ENCODE data around the gene PTPRN2.
"Not testable (repeated sequence)": the region's sequence is repeated elsewhere in the genome, so short reads cannot be mapped to it uniquely, and the experiment has no call there.

PTPRN2 gene

DNA sequence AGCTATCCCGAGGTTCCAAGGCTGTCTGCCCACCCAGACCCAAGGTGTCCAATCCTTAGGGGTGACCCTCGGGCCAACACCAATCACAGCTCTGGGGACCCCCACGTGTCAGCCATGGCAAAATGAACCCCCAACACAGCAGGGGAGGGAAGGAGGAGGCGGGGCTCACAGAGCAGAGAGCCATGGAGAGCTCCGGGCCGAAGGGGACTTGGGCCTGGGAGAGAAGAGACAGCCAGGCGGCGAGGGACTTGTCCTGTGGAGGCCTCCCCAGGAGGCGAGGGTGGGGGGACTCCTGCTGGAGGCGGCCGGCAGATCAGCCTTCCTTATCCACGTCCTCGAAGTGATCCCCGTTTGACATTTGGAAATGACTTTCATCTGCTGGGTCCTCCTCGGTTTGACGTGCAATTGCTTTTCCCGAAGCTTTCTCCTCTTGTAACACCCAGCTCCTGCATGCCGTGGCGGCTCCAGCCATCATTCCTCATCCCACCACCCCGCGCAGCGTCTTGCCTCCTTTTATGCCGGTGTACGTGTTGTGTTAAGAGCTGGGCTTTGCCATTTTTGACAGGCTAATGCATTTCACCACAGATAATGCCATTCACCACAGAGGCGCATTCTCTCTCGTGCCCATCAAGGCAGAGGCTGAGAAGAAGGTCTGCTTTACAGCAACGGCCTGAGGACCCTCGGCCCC, 913.5 kb downstream of the PTPRN2 start:
- DNase-seq, result no peak

DNA sequence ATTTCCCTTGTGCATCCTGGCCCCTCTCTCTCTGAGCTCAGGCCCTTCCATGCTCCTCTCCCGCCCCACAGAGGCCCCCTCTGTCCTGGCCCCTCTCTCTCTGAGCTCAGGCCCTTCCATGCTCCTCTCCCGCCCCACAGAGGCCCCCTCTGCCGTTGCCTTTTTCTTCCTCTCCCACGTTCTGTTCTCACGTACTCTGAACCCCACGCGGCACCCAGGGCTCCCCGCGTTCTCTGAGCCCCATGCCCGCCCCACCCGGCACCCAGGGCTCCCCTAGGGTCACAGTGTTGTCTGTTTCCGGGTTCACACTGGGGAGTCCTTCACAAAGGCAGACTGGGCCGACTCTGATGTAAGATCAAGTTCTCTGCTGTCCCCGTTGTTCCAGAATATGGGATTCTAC, 914.0 kb downstream of the PTPRN2 start:
- no peak for DNase-seq

DNA sequence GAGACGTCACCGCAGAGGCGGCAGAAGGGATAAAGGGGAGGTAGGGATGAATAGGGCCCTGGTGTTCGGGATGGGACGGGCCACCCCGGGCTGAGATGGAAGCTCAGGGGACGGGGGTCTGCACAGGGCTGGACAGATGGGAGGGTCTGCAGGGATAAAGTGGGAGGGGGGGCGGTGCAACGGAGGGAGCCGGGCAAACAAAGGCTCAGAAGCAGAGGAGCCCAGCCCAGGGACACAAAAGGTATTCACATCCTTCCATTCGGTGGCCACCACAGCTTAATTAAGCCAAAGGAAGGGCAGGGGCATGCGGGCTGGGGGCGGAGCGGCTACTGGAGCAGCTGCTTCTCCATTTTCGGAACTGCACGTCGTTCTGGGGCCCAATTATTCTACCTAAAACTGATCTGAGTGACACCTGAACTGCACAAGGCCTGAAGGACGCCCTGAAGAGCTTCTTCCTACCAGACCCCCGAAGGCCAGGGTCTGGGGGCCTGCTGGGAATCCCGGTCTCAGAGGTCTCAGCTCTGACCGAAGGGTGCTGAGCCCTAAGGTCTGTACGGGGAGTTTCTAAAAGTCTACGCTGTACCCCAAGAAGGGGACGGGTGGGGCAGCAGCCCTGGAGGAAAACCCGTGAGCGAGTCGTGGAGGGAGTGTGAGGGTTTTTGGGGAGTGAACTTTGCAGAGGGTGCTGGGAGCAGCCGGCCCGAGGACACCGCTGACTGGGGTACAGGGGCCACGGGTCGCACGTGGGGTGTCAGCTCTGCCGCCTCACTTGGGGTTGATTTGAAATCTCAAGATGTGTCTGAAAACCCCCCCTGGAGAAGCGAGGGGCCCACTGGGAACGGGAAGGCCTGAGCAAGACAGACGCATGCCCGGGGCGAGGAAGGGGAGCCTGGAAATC, 916.0 kb downstream of the PTPRN2 start:
- DNase-seq, result no peak

DNA sequence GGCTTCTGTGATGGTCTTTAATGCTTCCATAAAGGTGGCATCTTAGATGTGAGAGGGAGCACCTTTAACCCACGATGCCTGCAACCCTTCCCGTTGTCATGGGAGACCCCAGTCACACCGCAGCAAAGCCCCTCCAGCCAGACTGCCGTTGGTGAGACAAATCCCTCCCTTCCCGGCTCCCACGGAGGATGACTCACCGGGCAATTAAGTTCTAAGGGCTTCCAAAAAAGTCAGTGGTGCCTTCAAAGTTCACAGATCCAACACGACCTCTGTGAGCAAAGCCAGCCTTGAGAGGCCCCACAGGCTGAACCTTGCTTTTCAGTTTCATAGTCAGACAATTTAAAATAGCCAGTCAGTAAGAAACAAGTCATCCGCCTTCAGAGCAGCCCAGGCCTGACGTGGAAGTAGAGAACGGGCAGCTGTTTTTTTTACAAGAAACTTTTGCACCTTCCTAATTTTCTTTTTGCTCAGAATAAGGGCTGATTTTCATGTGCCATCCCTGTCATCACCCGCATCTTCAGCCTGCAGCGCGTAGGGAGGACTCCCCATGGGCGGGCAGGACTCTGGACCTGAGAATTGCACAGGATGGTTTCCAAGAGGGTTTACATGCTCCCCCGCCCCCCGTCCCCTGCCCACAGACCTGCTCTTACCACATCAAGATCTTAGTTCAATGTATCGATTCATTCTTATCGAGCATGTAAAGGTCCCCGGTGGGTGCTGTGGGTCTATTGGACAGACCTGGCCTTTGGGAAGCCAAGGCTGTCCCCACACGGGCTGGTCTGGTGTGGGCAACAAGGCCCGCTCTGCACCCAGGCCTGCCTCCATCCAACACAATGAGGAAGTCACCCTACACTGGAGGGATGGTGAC, 916.9 kb downstream of the PTPRN2 start:
- no peak for DNase-seq

DNA sequence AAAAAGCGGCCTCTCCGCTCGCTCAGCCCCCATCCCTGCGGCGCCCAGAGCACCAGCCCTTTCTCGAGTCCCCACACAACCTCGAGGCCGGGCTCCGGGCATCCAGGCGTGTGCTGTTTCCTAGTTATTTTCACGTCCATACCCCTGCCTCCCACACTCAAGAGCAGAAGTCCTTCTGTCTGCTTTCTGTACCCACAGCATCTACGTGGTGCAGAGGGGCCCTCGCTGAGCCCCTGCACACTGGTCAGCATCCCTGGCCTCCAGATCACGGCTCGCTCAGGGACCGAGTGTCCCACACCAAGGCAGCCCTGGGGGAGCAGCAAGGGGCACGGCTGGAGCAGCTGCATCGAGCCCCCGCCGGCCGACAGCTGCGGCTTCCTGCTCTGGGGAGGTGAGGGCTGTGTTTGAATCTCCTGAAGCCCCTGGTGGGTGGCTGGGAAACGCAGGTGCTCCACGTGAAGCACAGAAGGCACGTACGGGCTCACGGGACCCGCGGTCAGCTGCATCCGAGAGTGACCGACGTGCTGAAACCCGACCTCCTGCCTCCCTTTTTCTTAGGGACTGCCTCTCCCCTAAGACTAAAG, 917.8 kb downstream of the PTPRN2 start:
- DNase-seq, result no peak

DNA sequence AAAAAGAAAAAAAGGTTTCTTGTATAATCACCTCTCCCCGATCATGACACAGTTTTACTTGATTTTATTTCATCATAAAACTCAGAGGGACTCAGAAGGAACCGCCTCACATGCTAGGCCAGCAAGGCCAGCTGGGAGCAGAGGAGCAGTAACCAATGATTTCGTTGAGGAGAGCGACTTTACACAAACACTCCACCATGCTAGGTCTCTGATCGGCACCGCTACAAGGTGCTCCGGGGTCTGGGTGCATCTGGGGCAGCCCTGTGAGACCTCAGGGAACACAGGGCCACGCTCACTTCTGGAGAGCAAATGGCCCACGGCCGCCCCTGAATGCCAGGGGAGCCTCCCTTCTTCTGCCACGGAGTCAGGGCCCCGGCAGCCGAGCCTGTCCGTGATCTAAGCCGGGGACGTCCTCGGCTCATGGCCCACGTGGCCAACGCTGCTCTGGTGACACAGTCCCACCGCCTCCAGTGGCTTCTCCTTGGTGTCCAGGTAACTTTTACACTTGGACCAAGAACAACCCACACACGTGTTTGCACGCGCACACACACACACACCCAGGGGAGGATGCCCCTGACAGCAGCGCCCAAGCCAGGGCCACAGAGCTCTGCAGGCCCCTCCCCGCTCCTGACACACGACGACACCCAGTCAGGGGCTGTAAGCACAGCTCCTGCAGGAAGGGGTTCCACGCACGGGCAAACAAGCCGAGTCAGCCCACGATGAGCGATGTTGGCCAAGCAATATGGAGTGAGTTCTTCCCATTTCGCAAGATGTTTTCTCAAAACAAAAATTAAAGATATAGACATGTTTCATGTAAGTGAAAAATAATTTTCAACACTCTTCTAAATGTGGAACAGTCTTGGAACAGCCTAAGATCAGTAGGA, 918.5 kb downstream of the PTPRN2 start:
- DNase-seq, result no peak

DNA sequence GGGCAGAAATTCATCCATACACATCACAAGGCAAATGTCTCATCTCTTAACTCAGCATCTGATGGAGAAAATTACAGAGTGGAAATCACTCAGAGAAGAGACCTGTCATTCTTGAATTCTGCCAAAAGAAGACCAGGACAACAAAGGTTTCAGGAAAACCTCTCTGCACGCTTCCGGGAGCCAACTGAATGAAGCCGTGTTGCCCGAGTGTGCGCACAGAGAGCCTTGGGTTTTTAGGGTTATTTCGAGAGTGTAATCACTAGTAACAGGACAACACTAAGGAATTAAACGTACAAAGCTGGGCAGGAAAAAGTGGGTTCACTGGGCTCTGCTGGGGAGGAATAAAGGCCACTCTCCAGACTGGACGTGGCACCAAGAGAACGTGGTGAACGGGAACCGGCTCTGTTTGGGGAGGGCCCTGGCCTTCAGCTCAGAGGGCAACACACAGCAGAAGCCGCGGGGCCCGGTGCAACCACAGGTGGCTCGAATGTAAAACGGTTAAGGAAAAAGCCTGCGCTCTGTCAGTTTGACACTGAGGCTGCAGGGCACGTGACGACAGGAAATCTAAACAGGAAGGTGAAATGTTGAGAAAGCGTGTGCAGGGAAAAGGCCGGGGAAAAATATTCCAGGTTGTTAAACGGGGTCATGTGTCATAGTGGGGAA, 919.3 kb downstream of the PTPRN2 start:
- DNase-seq, result no peak

DNA sequence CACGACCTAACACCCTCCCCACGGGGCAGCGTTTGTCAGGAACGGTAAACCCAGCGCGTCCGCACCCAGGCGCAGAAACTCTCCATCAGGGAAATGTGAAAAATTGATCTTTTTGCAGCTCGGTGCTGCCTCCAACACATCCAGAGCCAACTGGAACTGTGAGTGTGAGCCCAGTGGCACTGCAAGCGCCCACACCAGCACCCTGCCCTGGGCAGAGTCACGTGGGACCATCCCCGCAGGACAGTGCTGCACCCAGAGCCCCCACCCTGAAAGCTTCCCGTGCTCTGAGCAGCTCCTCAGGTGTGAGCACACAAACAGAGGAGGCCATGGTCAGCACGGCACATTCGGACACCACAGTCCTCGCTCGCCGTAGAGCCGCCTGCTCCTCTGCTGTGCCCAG, 919.9 kb downstream of the PTPRN2 start:
- DNase-seq, result no peak

DNA sequence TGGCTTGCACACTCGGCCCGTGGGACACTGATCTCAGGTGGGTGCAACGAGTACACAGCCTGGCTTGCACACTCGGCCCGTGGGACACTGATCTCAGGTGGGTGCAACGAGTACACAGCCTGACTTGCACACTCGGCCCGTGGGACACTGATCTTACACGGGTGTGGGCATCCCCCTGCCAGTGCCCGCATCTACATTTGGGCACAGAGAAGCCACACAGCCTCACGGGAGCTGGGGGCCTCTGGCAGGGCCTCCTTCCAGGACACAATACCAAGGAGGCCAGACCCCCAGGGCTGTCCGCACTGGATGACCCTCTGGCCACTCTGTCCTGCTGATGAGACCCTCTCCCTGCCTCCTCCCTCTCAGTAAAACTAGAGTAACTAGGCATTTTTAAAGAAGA, 920.4 kb downstream of the PTPRN2 start:
- no peak for DNase-seq

DNA sequence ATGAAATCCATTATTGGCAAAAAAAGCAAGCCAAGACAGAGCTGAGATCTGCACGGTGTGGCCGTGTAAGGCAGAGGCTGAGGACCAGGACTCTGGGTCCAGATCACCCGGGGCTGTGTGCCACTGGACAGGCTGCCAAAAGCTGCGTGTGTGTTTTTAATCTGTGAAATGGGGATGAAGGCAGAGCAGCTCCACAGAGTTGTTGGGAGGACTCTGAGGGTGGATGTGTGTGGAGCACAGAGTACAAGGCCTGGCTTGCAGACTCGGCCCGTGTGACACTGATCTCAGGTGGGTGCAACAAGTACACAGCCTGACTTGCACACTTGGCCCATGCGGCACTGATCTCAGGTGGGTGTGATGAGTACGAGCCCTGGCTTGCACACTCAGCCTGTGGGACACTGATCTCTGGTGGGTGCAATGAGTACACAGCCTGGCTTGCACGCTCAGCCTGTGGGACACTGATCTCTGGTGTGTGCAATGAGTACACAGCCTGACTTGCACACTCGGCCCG, 921.0 kb downstream of the PTPRN2 start:
- no peak for DNase-seq

DNA sequence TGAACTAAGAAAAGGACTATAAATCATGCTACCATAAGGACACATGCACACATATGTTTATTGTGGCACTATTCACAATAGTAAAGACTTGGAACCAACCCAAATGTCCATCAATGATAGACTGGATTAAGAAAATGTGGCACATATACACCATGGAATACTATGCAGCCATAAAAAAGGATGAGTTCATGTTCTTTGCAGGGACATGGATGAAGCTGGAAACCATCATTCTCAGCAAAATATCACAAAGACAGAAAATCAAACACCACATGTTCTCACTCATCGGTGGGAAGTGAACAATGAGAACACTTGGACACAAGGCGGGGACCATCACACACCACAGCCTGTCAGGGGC, 922.0 kb downstream of the PTPRN2 start:
- not testable (repeated sequence) for DNase-seq

DNA sequence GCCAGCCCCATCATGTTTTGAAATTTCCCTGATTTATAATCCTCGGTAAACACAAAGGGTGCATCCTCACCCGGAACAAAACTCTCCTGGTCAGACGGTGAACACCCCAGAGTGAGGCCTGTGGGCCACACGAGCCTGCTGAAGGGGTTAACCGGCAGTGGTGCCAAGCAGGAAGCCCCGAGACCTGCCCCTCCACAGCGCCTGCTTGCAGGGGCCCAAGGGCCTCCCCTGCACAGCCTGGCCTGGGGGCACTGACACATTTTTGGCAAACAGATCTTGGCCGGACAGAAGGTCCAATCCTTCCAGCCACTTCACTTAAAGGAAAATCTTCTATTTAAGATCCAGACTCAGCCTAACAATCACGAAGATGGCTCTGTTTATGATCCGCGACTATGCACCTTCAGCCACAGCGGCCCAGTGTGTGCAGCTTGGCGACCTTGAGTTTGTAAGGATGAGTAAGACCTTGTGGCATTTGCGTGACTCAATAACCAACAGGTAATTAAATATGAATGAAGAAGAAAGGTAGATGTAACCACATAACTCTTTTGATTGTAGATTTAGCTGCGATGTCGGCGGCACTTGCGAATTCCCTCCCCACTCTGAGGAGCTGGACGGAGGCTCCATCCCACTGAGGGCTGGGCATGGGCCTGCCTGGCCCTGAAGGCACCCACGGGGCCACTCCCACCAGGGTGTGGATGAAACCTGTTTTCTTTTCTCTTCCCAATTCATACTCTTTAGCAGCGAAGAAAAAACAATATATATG, 922.6 kb downstream of the PTPRN2 start:
- DNase-seq, result no peak

DNA sequence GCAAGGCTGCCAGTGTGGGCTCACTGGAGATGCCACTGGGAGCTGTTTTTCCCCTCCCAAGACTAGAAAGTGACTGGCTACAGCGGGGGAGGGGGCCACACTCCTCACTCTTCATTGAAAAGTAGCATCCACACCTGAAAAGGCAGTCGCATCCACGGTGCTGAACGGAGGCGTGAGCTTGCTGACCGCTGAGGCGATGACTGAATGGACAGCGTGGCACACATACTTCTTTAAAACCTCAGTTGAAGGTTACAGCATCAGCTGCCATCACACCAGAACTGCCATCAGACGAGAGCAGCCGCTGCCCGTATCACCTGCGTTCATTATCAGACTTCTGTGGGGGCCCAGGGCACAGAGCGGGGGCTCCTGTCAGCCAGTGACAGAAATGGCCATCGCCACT, 923.6 kb downstream of the PTPRN2 start:
- no peak for DNase-seq

DNA sequence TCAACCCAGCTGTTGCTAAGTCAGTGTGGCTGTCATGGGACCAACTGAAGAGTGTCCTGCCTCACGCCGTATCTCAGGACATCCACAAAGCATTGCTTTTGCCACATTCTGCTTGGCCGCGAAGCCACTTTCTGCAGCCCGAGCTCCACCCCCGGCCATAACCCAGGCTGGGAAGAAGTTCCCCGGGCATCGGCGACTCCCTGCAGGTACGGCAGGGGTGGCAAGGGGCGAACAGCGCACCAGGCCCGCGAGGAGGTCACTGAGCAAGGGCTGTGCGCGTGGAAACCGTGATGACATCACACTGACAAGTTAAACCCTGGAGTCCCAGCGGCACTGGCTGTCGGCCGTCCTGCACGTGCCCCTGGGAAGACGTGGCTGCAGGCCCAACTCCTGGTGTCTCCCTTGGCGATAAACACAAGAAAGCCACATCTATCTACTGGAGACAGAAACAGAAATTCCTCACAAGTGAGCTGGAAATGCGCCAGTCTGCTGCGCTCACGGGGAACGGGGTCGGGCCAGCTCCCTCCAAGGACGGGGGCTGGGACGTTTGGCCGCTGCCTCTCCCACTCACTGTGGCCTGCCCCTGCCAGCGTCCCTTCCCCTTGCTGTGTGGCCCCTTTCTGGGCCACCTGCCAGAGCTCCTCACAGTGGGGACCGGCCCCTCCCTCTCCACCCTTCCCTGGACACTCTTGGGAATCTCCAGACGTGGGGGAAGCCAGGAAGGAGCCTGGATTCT, 924.5 kb downstream of the PTPRN2 start:
- DNase-seq, result no peak

DNA sequence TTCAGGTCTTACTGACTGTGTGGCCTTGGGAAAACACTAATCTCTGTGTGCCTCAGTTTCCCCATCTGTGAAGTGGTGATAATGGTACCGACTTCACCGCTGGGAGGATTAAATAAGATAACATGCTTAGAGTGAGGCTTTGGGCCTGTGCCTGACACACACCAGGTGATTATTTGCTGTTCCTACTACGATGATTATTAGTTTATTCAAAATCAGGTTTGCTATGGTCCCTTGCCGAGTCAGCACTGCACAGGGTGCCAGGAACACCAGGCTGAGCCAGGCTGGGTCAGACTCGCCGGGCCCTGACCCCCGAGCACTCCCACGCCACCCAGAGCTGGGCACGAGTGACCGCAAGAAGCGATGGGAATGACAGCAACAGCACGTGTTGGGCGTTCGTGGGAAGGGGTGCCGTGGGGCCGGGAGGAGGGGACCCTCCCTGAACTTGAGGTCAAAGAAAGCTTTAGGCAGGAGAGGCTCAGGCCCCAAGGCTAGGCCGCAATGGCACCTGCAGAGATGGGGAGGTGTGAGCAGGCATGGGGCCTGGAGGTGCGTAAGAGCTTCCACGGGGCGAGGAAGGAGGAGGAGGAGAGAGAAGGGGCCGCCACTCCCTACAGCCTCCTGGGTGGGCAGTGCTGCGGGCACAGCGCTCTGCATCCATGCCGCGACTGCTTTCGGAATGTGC, 925.4 kb downstream of the PTPRN2 start:
- no peak for DNase-seq

DNA sequence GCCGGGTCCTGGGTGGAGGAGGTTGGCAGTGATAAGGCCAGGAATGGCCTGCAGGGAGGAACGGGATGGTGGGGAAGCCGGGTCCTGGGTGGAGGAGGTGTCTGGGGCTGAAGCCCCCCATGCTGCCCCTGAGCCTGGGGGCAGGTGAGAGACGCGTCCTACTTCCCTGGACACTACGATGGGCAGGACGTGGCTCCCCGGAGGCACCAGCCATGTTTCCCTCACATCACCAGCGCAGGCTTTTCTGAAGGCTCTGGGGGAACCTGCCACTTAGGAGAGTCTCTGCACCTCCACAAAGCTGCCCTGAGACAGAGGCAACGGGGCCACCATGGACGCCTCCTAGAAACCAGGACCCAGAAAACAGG, 926.0 kb downstream of the PTPRN2 start:
- DNase-seq, result no peak

DNA sequence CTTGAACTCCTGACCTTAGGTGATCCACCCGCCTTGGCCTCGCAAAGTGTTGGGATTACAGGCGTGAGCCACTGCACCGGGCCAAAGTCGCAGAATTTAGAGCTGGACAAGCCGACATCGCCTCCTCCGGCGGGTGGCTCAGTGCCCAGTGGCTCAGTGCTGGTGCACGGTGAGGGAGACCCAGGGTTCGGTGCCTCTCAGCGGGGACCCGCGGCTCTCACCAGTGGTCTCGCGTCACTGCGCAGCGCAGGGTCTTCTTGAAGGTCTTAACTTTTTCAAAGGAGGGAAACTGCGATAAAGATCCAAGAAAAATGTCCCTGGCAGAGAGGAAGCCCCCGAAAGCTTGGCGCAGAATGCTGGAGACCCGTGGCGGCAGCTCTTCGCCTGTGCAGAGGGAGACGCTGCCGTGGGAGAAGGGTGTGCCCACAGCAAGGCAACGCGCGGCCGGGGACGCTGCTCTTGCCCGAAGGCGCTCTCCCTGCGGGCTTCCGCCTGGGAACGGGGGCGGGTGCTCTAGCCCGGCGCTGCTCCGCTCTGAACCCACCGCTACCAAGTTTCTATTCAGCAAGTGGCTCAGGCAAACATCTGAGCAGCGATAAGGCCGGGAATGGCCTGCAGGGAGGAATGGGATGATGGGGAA, 926.5 kb downstream of the PTPRN2 start:
- no peak for DNase-seq

DNA sequence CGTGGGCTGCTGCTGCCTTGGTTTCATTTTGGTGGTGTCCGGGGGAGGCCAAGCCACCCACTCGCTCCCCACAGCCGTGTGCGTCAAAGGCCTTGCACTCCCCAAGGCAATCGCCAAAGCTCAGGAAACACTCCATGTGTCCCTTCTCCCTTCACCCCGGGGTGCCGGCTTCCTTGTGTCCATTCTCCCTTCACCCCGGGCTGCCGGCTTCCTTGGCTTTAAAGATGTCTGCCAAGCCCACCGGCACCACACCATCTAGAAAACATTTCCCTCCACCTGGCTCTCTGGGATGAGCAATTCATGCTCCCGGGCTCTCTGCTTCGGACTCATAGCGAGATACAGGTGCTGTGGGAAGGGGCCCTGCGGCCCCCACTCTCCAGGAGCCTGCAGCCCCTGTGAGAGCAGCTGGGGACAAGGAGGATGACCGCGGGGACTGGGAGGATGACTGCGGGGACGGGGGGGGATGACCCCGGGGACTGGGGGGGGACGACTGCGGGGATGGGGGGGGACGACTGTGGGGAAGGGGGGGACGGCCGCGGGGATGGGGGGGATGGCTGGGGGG, 928.7 kb downstream of the PTPRN2 start:
- DNase-seq, result no peak

All from stimulated activated CD4-positive, alpha-beta T cell treated with anti-CD3 and anti-CD28 coated beads, Interleukin-15, amount 100 ng/mL, for 24 hours (primary cell).